ENCODE results near the gene EBP.

GRCh38 chrX:48560681-48561080, 39.1 kb downstream of the EBP start:
- no peak for TF ChIP-seq ZNF274 (IDR thresholded peaks at IDR 0.05; ENCODE audit: low read depth, low read length)
- TF ChIP-seq YY1 (IDR thresholded peaks at IDR 0.05; ENCODE audit: insufficient read depth, insufficient read length) = no peak

Measured in NT2/D1 (cell line).